AG04449 (cell line): ENCODE data around the gene RHOF.

Experiments
- CTCF ChIA-PET: fragments of 350-600 bp; formaldehyde crosslinking; extraction: SDS; loops from one replicate; lab custom pipeline; 2021; ENCODE audit warnings: antibody characterized with exemption; lab: Yijun Ruan, JAX
- POLR2A ChIA-PET: fragments of 400-600, 350-600 bp; formaldehyde crosslinking; extraction: SDS; loops from one replicate; lab custom pipeline; 2020; ENCODE audit warnings: antibody characterized with exemption, inconsistent platforms; lab: Yijun Ruan, JAX
- DNase-seq: peaks from one replicate; pipeline ENCODE4 v3.0.0-alpha.2; 2010; ENCODE audit warnings: low read depth, low spot score
- H3K4me3 ChIP-seq: 2 replicates; pipeline ENCODE4 v1.5.1; 2011; ENCODE audit warnings: low read depth, mild to moderate bottlenecking, control low read depth, low read length
- CTCF ChIP-seq: IDR thresholded peaks from one replicate; pipeline ENCODE4 v1.5.1; 2011; ENCODE audit warnings: mild to moderate bottlenecking, moderate library complexity, low read length, control low read depth, inconsistent platforms; ENCODE audit not compliant: insufficient read depth; ENCODE audit errors: missing control alignments

Gene RHOF

GRCh38 chr12:121781998-121782979 lies 11.2 kb downstream of the RHOF start:
- no peak for DNase-seq
- POLR2A ChIA-PET = interaction anchor here (1.5 kb wide), 1 partner anchor 13 kb away, joined by 5 read pairs; no protein-coding TSS in a partner anchor
- CTCF ChIA-PET = interaction anchor here (1.0 to 32.5 kb wide), 10 partner anchors 7 to 230 kb away, joined by 3 to 1100 read pairs (median 4); partner anchors contain the start of genes PSMD9, RHOF and SETD1B
- no peak for TF ChIP-seq CTCF
- no peak overlapping the region for H3K4me3 ChIP-seq

GRCh38 chr12:121781484-121781997 lies 11.9 kb downstream of the RHOF start:
- CTCF ChIA-PET = interaction anchor here (1.0 to 32.5 kb wide), 10 partner anchors 8 to 229 kb away, joined by 3 to 1100 read pairs (median 4); partner anchors contain the start of genes PSMD9, RHOF and SETD1B
- no peak overlapping the region for H3K4me3 ChIP-seq
- no peak for TF ChIP-seq CTCF
- POLR2A ChIA-PET = interaction anchor here (1.5 kb wide), 1 partner anchor 14 kb away, joined by 5 read pairs; no protein-coding TSS in a partner anchor
- DNase-seq = no peak

GRCh38 chr12:121780429-121780828 lies 13.1 kb downstream of the RHOF start:
- ChIA-PET CTCF (interaction anchor here (0.8 to 32.5 kb wide), 8 partner anchors 7 to 108 kb away, joined by 3 to 1100 read pairs (median 10); partner anchors contain the start of genes PSMD9, RHOF and SETD1B), POLR2A (no interaction called here)
- TF ChIP-seq CTCF = no peak
- DNase-seq = no peak
- H3K4me3 ChIP-seq = no peak overlapping the region

- no peak for TF ChIP-seq CTCF
- no peak for DNase-seq
- ChIA-PET POLR2A (interaction anchor here (0.6 kb wide), 1 partner anchor 50 kb away, joined by 4 read pairs; no protein-coding TSS in a partner anchor), CTCF (interaction anchor here (1.4 to 32.5 kb wide), 3 partner anchors 27 to 108 kb away, joined by 4 to 1100 read pairs (median 229); partner anchors contain the start of genes RHOF and SETD1B)
- no peak overlapping the region for H3K4me3 ChIP-seq
Observed at GRCh38 chr12:121779422-121779895, 14.0 kb downstream of the RHOF start.

GRCh38 chr12:121778567-121779421 lies 14.7 kb downstream of the RHOF start:
- no peak overlapping the region for H3K4me3 ChIP-seq
- no peak for TF ChIP-seq CTCF
- POLR2A ChIA-PET = no interaction called here
- DNase-seq = no peak
- CTCF ChIA-PET = interaction anchor here (1.4 to 32.5 kb wide), 5 partner anchors 8 to 109 kb away, joined by 4 to 1100 read pairs (median 22); partner anchors contain the start of genes RHOF and SETD1B
